ENCODE results near the gene BRINP3. TPM values are rescaled to one million over a fixed set of nuclear protein-coding genes. Genes with fewer than 3 reads are reported as not detected.
"Not testable (repeated sequence)": the region's sequence is repeated elsewhere in the genome, so short reads cannot be mapped to it uniquely, and the experiment has no call there.

BRINP3 gene
- total RNA-seq: not detected in 2 replicates

DNA sequence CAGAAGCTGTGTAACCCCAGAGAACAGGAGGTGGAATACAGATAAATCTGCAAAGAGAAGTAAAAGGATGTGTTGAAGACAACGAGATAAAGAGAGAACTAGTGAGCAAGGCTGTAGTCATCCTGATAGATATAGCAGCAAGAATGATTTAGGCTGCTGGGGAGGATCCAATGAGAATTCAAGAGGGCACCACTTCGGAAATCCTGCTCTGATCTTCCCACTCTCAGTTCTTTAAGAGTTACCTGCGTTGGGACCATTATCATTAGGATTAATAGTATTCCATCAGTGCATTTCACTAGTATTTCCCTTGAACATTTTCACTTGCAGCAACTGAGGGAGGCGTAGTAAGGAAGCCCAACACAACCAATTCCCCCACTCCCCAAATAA is at the start of gene BRINP3:
BRINP3 (minus strand) TSS at position 103 of the 387 bp plus-strand sequence.
- DNase-seq (ENCODE audit: low read depth): no peak
- peaks cover 16% of the 10 kb centered on the region for H3K27me3 ChIP-seq (ENCODE audit: control insufficient read depth, insufficient read depth, low read length)
- no peaks in the 10 kb centered on the region for H3K36me3 ChIP-seq (ENCODE audit: control insufficient read depth, insufficient read depth, low read length)
- FAIRE-seq: no peak
- peak within 1 kb of the TSS; percentile 21 for H3K4me3 ChIP-seq (ENCODE audit: low read depth, low read length)
- TF ChIP-seq, protein P1, sequence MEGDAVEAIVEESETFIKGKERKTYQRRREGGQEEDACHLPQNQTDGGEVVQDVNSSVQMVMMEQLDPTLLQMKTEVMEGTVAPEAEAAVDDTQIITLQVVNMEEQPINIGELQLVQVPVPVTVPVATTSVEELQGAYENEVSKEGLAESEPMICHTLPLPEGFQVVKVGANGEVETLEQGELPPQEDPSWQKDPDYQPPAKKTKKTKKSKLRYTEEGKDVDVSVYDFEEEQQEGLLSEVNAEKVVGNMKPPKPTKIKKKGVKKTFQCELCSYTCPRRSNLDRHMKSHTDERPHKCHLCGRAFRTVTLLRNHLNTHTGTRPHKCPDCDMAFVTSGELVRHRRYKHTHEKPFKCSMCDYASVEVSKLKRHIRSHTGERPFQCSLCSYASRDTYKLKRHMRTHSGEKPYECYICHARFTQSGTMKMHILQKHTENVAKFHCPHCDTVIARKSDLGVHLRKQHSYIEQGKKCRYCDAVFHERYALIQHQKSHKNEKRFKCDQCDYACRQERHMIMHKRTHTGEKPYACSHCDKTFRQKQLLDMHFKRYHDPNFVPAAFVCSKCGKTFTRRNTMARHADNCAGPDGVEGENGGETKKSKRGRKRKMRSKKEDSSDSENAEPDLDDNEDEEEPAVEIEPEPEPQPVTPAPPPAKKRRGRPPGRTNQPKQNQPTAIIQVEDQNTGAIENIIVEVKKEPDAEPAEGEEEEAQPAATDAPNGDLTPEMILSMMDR (IDR thresholded peaks at IDR 0.05; ENCODE audit: insufficient read depth, low read length, severe bottlenecking): no peak

DNA sequence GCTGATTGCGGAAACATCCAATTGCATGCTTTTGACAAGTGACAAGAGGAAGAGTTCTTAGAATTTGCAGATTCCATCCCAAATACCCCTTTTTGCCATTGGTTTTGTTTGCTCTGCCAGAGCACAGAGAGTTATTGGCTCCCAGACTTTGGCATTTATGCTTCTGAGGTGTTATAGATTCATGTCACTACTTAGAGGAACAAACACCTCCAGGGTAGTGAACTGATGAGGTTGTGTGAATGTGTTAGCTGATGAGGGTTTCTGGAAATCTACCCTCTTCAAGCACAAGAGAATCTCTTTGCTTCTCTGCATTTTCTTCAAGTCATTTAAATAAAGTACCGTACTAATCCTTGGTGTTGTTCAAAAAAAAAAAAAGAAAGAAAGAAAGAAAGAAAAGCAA is 33.9 kb upstream of the BRINP3 start:
- TF ChIP-seq, protein P1 (IDR thresholded peaks at IDR 0.05; ENCODE audit: insufficient read depth, low read length, severe bottlenecking): no peak
- Histone ChIP-seq H3K27me3 (ENCODE audit: control insufficient read depth, insufficient read depth, low read length) (no peaks in the 10 kb centered on the region), H3K36me3 (ENCODE audit: control insufficient read depth, insufficient read depth, low read length) (no peaks in the 10 kb centered on the region), H3K4me3 (ENCODE audit: low read depth, low read length) (no peak overlapping the region)
- DNase-seq (ENCODE audit: low read depth) (no peak), FAIRE-seq (no peak)

- no peak for FAIRE-seq
- TF ChIP-seq, protein P1 (IDR thresholded peaks at IDR 0.05; ENCODE audit: insufficient read depth, low read length, severe bottlenecking): no peak
- H3K27me3 ChIP-seq (ENCODE audit: control insufficient read depth, insufficient read depth, low read length): no peaks in the 10 kb centered on the region
These were observed 29.7 kb upstream of the BRINP3 start for GRCh38 chr1:190507357-190507756.

DNA sequence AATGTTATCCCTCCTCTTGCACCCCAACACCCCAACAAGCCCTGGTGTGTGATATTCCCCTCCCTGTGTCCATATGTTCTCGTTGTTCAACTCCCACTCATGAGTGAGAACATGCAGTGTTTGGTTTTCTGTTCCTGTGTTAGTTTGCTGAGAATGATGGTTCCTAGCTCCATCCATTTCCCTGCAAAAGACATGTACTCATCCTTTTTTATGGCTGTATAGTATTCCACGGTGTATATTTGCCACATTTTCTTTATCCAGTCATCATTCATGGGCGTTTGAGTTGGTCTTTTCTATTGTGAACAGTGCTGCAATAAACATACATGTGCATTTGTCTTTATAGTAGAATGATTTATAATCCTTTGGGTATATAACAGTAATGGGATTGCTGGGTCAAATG is 26.9 kb upstream of the BRINP3 start:
- H3K4me3 ChIP-seq (ENCODE audit: low read depth, low read length); FAIRE-seq; H3K36me3 ChIP-seq (ENCODE audit: control insufficient read depth, insufficient read depth, low read length); H3K27me3 ChIP-seq (ENCODE audit: control insufficient read depth, insufficient read depth, low read length); DNase-seq (ENCODE audit: low read depth): not testable (repeated sequence)

More at GRCh38 chr1:190507357-190507756, 29.7 kb upstream of the BRINP3 start:
- no peak for DNase-seq (ENCODE audit: low read depth)
- no peak overlapping the region for H3K4me3 ChIP-seq (ENCODE audit: low read depth, low read length)
- H3K36me3 ChIP-seq (ENCODE audit: control insufficient read depth, insufficient read depth, low read length): no peaks in the 10 kb centered on the region

DNA sequence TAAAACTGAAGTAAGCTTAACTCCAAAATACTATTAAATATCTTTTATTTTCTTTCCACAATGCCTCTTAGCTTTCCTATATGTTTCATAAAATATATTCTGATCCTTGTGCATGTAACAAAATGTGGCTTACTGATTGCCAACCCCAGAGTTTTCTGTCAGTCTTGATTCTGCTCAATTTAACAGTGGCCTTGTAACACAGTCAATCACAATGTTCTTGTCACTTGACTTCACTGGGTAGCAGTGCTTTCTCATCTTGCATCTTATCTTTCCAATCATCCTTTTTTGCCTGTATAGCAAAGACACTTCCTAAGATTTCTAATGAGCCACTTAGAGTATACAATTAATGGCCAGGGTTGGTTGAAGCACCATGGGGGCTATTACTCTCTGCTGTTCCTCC is 19.9 kb upstream of the BRINP3 start:
- H3K36me3 ChIP-seq (ENCODE audit: control insufficient read depth, insufficient read depth, low read length): no peaks in the 10 kb centered on the region
- no peak for FAIRE-seq
- H3K4me3 ChIP-seq (ENCODE audit: low read depth, low read length): no peak overlapping the region
- DNase-seq (ENCODE audit: low read depth): no peak
- no peaks in the 10 kb centered on the region for H3K27me3 ChIP-seq (ENCODE audit: control insufficient read depth, insufficient read depth, low read length)
- TF ChIP-seq, protein P1 (IDR thresholded peaks at IDR 0.05; ENCODE audit: insufficient read depth, low read length, severe bottlenecking): no peak

DNA sequence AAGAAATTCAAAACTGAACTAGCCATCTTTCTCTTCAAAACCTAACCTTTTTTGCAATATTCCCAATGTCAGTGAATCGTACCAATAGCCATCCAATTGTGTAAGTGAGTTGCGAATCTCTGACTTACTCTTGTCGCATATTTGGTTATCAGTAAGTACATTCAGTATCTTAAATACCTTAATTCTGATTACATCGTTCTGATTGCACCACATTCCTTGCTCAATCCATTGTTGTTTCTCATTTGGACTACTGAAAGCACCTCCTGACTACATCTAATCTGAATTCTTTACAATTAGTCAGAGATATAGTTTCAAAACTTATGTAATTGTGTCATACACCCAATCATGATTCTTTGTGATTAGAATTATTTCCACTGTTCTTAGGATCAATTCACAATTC is 16.8 kb upstream of the BRINP3 start:
- TF ChIP-seq, protein P1 (IDR thresholded peaks at IDR 0.05; ENCODE audit: insufficient read depth, low read length, severe bottlenecking): no peak

More for the DNA sequence above, 16.8 kb upstream of the BRINP3 start:
- FAIRE-seq (no peak), DNase-seq (ENCODE audit: low read depth) (peak; percentile 40)
- Histone ChIP-seq H3K27me3 (ENCODE audit: control insufficient read depth, insufficient read depth, low read length) (no peaks in the 10 kb centered on the region), H3K36me3 (ENCODE audit: control insufficient read depth, insufficient read depth, low read length) (no peaks in the 10 kb centered on the region), H3K4me3 (ENCODE audit: low read depth, low read length) (no peak overlapping the region)
